Bronchial epithelial cell (primary cell): ENCODE data around the gene EMILIN3. TPM values are rescaled to one million over a fixed set of nuclear protein-coding genes. Genes with fewer than 3 reads are reported as not detected.

Experiments used
- DNase-seq: peaks from one replicate; pipeline ENCODE4 v3.0.0-alpha.2; 2010; ENCODE audit warnings: low read depth
- FAIRE-seq: peaks from 2 replicates; lab custom pipeline; 2011; peaks lifted over from hg19 to GRCh38; lab: Jason Lieb, UNC
- H3K27me3 ChIP-seq: 2 replicates; pipeline ENCODE4 v1.5.1; 2011; ENCODE audit warnings: low read length; ENCODE audit not compliant: control insufficient read depth, insufficient read depth
- H3K36me3 ChIP-seq: 2 replicates; pipeline ENCODE4 v1.5.1; 2011; ENCODE audit warnings: low read length; ENCODE audit not compliant: control insufficient read depth, insufficient read depth
- H3K4me3 ChIP-seq: 2 replicates; pipeline ENCODE4 v1.5.1; 2011; ENCODE audit warnings: mild to moderate bottlenecking, low read depth, low read length, control low read depth
- CTCF ChIP-seq: IDR thresholded peaks from 2 replicates; pipeline ENCODE4 v1.5.1; 2011; ENCODE audit warnings: mild to moderate bottlenecking, moderate library complexity, low read length, control low read depth, inconsistent platforms; ENCODE audit not compliant: insufficient read depth, severe bottlenecking
- total RNA-seq: library from RNA; depleted of rRNA; stranded (reverse); fragments of >200 nt; gene quantifications from 2 replicates; pipeline ENCODE4 v1.2.1, GENCODE V29; 2014

EMILIN3 gene
- total RNA-seq, 1 donor from 2014 or later: not detected

GRCh38 chr20:41339957-41340326 is 26.7 kb downstream of the EMILIN3 start:
- Histone ChIP-seq H3K36me3 (no peaks in the 10 kb centered on the region), H3K4me3 (peak overlapping the region; percentile 52), H3K27me3 (no peaks in the 10 kb centered on the region)
- peak; percentile 94 for TF ChIP-seq CTCF
- no peak for FAIRE-seq
- DNase-seq: peak; percentile 79

GRCh38 chr20:41336711-41337492 is 29.7 kb downstream of the EMILIN3 start:
- no peaks in the 10 kb centered on the region for H3K36me3 ChIP-seq
- FAIRE-seq (no peak), DNase-seq (no peak)

GRCh38 chr20:41335591-41335990 is 31.0 kb downstream of the EMILIN3 start:
- Histone ChIP-seq H3K36me3 (no peaks in the 10 kb centered on the region), H3K27me3 (no peaks in the 10 kb centered on the region), H3K4me3 (no peak overlapping the region)
- TF ChIP-seq CTCF: no peak
- FAIRE-seq (no peak), DNase-seq (no peak)

More at GRCh38 chr20:41336711-41337492, 29.7 kb downstream of the EMILIN3 start:
- no peak for TF ChIP-seq CTCF
- Histone ChIP-seq H3K27me3 (no peaks in the 10 kb centered on the region), H3K4me3 (no peak overlapping the region)

- no peaks in the 10 kb centered on the region for H3K36me3 ChIP-seq
- DNase-seq: no peak
- H3K4me3 ChIP-seq: no peak overlapping the region
- no peak for TF ChIP-seq CTCF
- no peaks in the 10 kb centered on the region for H3K27me3 ChIP-seq
- FAIRE-seq: no peak
Measured at GRCh38 chr20:41334443-41335421, 31.9 kb downstream of the EMILIN3 start.

- Histone ChIP-seq H3K36me3 (no peaks in the 10 kb centered on the region), H3K4me3 (no peak overlapping the region), H3K27me3 (no peaks in the 10 kb centered on the region)
- FAIRE-seq (no peak), DNase-seq (no peak)
- TF ChIP-seq CTCF: no peak
Measured at GRCh38 chr20:41334036-41334435, 32.6 kb downstream of the EMILIN3 start.
